Measurements from ENCODE around the gene NUDT4B. TPM values are rescaled to one million over a fixed set of nuclear protein-coding genes. Genes with fewer than 3 reads are reported as not detected.
"Not testable (repeated sequence)": the region's sequence is repeated elsewhere in the genome, so short reads cannot be mapped to it uniquely, and the experiment has no call there.

The NUDT4B gene
- 10 to 100 TPM in 3 of 4 donors, 1 to 10 TPM in 1; 9.0 to 50.1 (median 34.1) TPM for total RNA-seq

DNA sequence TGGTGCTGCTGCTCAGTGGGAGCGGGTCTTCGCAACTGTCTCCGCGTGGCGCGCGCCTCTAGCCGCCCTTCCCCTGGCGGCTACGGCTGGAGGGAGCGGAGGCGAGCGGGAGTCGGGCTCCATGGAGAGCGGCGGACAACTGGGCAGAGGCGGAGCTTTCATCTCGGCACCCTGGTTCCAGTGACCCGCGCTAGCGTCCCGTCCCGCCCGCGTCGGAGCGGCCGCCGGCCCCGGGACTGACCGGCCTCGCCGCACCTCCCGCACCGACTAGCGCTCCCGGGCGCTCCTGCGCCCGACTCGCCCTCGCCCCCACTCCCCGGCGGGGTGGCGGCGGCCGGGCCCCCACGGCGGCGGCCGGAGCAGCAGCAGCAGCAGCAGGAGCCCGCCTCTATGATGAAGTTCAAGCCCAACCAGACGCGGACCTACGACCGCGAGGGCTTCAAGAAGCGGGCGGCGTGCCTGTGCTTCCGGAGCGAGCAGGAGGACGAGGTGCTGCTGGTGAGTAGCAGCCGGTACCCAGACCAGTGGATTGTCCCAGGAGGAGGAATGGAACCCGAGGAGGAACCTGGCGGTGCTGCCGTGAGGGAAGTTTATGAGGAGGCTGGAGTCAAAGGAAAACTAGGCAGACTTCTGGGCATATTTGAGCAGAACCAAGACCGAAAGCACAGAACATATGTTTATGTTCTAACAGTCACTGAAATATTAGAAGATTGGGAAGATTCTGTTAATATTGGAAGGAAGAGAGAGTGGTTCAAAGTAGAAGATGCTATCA, at the start of gene NUDT4B:
Gene NUDT4B, plus strand, starts transcription at position 212 of the 772 bp plus-strand sequence. Its CDS starts 179 bp downstream, at position 391.
- intact Hi-C loops (cut with DNase I); H3K4me1 ChIP-seq; H3K9me3 ChIP-seq; DNase-seq; H3K27me3 ChIP-seq; H3K4me3 ChIP-seq (replicated peaks in 1 of 3); H3K36me3 ChIP-seq; H3K27ac ChIP-seq: not testable (repeated sequence)
- no CpG with 5 or more reads among the region's 68 CpGs for WGBS, 2 donors

DNA sequence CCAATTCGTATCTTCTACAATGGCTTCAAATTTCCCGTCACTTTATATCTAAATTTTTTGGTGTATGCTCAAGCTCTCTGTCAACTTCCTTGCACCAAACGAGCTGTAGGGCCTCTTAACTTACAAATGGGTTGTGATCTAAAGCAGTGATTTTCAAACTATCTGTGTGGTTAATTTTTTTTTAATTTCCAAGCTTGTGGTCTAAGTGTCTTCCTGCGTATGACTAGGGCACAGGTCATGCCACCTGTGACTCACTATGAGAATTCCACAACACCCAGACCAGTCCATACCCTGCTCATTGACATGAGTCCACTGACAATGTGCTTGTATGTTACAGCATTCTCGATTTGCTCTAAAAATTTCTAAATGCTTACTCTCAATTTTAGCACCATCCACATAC, 49.2 kb upstream of the NUDT4B start:
- WGBS, 2 donors: no CpG with 5 or more reads among the region's 5 CpGs
- H3K27ac ChIP-seq; H3K27me3 ChIP-seq; H3K4me3 ChIP-seq (replicated peaks in 1 of 3); intact Hi-C loops (cut with DNase I); DNase-seq; H3K4me1 ChIP-seq; H3K9me3 ChIP-seq; H3K36me3 ChIP-seq: not testable (repeated sequence)

DNA sequence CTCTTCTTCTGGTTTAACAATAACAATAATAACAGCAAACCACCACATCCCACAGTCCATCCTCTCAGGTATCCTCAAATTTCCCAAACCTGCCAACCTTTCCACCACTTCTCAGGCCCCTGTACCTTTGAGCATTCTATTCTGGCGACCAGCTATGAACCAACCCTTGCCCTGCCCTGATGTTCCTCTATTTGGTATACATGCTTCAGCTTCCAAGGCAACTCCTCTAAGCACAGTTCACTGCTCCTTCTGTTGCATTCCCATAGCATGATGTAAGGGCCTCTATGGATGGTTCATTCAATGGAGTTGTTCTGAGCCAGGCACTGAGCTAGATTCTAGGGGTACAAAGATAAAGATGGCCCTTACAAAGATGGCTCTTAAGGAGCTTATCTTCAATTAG, 46.3 kb upstream of the NUDT4B start:
- DNase-seq: not testable (repeated sequence)

DNA sequence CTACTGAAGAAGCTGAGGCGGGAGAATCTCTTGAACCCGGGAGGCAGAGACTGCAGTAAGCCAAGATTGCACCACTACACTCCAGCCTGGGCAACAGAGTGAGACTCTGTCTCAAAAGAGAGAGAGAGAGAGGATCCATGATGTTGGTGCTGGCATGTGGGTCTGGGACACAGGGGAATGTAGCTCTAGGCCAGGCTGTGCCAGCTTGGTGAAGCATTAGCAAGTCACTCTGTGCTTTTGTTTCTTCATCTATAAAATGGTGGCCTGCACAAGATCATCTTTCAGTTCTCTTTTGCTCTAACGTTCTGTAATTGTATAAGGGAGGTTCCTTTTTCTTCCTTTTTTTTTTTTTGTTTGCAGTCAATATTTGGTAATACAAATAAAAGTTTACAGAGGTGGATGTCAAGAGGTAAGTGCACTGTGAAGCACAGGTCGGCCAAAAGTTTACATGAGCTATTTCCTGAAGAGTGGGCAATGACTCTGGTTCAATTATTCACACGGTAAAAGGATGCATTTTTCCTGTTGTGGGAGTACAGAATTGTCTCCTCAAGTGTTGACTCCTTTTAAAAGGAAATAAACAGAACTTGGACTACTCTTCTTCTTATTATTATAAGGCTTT, 44.5 kb upstream of the NUDT4B start:
- H3K27me3 ChIP-seq; H3K36me3 ChIP-seq; DNase-seq; H3K4me1 ChIP-seq; H3K27ac ChIP-seq; H3K4me3 ChIP-seq (replicated peaks in 1 of 3); intact Hi-C loops (cut with DNase I); H3K9me3 ChIP-seq: not testable (repeated sequence)
- no CpG with 5 or more reads among the region's 5 CpGs for WGBS, 2 donors

More for the DNA sequence above, 46.3 kb upstream of the NUDT4B start:
- H3K4me3 ChIP-seq (replicated peaks in 1 of 3); H3K27me3 ChIP-seq; H3K27ac ChIP-seq; H3K4me1 ChIP-seq; intact Hi-C loops (cut with DNase I); H3K36me3 ChIP-seq; H3K9me3 ChIP-seq: not testable (repeated sequence)
- WGBS, 2 donors: 44 to 80% methylated on average over 1 of the region's 1 CpG

DNA sequence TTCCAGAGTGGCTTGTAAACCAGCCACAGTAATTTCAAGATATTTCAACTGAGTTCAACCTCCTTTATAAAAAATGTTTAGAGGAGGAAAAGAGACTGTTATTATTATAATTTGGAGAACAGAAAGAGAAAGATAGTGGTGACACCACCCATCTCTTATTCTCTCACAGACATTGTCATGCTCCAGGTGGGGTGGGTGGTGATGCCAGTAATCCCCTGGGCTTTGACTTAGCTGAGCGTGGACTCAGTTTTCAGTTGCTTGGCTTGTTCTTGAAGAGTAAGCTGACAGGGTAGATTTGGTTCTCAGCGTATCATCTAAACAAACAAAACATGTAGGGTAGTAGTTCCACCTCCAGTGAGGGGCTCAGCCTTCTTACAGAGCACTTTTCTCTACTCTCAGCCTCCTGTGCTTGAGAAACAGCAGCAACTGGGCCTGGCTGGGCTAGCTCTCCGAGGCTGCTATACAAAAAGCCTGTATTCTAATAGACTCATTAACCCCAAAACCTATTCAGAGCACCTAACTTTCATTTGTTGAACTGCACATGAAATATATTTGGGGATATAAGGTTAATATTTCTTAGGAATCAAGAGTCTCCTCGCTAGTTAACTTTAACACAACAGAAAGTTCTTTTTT, 43.1 kb upstream of the NUDT4B start:
- WGBS, 2 donors: no CpG with 5 or more reads among the region's 4 CpGs
- H3K27ac ChIP-seq; DNase-seq; intact Hi-C loops (cut with DNase I); H3K27me3 ChIP-seq; H3K4me1 ChIP-seq; H3K36me3 ChIP-seq; H3K9me3 ChIP-seq; H3K4me3 ChIP-seq (replicated peaks in 1 of 3): not testable (repeated sequence)

DNA sequence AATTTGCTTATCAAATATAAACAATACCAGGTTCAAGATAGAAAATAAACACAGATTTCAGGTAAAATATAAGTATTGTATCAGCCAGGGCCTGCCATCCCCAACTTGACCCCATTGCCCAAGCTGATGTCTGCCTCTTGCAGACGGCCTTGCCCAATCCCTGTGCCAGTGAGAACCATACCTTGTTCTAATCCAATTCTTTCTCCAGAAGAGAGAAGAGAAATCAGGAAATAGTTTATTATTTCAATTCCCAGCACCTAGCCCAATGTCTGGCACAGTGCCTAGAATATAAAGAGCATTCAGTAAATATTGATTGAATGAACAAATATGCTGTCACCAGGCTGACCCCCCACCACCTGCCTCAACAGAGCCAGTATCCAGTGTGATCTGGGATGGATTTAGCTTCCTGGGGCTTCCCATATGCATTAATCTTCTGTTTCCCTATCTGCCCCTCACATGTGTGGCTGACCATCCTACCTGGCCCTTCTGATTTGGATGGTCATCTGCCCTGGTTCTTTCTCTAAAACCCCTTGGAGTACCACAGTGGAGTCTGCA, 39.7 kb upstream of the NUDT4B start:
- H3K9me3 ChIP-seq; H3K27ac ChIP-seq; H3K36me3 ChIP-seq; intact Hi-C loops (cut with DNase I); DNase-seq; H3K4me3 ChIP-seq (replicated peaks in 1 of 3); H3K27me3 ChIP-seq; H3K4me1 ChIP-seq: not testable (repeated sequence)
- no CpG with 5 or more reads among the region's 1 CpG for WGBS, 2 donors

DNA sequence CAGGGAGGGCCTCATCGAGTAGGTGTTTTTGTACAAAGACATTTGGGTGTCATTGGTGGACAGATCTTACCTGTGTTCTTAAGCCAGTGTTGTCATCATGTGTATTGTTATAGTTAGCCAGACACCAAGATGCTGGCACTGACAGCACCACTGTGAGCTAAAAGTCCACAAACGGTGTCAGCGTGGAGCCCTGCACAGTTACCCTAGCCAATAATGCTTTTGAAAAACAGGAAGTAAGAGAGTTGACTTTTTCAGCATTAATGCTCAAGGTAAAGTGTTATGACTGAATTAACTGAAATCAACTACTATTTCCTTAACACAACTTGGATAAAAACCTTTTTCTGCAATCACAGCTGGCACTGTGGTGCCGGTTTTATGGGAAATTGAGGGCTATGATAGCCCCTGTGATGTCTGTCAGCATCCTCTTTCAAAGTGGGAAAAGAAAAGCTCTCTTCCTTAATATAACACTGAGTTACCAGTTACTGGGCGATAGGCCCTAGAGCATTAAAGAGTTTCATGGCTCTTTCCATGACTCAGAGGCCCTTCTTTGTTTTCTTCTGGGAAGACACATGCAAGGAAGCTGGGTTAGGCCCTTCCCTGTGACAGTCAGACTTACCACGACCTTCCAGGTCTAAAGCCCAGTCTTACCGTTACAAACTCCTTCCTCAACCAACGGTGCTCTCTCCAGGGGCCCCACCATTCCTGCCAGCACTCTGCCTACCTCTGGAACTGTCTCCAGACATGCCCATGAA, 37.6 kb upstream of the NUDT4B start:
- H3K27ac ChIP-seq; H3K27me3 ChIP-seq; H3K4me1 ChIP-seq; intact Hi-C loops (cut with DNase I); DNase-seq; H3K36me3 ChIP-seq; H3K9me3 ChIP-seq; H3K4me3 ChIP-seq (replicated peaks in 1 of 3): not testable (repeated sequence)
- no CpG with 5 or more reads among the region's 8 CpGs for WGBS, 2 donors

DNA sequence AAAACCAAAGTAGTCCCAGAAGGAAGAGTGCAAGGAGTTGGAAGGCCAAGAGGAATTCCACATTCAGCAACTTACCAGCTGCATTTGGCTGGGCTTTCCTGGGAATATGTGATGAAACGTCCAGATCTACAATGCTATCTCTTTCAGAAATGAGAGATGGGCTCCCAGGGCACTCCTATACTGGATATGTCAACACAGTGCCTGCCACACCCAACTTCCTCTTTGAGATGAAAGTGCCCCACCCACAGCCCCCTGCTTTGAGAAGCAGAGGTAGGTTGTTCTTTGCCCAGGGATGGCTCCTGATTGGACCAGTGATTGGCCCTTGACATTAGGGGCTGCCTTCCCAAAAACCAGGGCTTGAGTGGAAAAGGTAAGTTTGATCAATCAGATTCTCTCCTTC, 36.2 kb upstream of the NUDT4B start:
- H3K27me3 ChIP-seq; H3K36me3 ChIP-seq; H3K4me3 ChIP-seq (replicated peaks in 1 of 3); DNase-seq; intact Hi-C loops (cut with DNase I); H3K4me1 ChIP-seq; H3K9me3 ChIP-seq; H3K27ac ChIP-seq: not testable (repeated sequence)
- WGBS, 2 donors: no CpG with 5 or more reads among the region's 1 CpG

DNA sequence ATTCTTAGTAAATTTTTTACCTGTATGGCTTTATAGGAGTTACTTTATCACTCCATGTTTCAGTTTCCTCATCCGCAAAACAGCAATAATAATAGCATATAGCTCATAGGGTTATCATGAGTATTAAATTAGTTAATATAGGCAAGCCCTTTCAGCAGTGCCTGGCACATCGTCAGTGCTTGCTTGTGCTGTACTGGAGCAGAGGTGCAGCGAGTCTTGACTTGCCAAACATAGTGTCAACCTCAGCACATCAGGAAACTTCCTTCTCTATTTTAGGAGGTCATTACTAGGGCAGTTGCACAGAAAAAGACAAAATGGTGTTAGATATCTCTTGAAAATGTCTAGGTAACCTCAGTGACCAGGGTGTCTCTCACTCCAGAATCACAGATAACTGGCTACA, 33.1 kb upstream of the NUDT4B start:
- H3K27ac ChIP-seq; H3K36me3 ChIP-seq; intact Hi-C loops (cut with DNase I); H3K4me3 ChIP-seq (replicated peaks in 1 of 3); H3K27me3 ChIP-seq; H3K4me1 ChIP-seq; DNase-seq; H3K9me3 ChIP-seq: not testable (repeated sequence)
- WGBS, 2 donors: no CpG with 5 or more reads among the region's 3 CpGs

DNA sequence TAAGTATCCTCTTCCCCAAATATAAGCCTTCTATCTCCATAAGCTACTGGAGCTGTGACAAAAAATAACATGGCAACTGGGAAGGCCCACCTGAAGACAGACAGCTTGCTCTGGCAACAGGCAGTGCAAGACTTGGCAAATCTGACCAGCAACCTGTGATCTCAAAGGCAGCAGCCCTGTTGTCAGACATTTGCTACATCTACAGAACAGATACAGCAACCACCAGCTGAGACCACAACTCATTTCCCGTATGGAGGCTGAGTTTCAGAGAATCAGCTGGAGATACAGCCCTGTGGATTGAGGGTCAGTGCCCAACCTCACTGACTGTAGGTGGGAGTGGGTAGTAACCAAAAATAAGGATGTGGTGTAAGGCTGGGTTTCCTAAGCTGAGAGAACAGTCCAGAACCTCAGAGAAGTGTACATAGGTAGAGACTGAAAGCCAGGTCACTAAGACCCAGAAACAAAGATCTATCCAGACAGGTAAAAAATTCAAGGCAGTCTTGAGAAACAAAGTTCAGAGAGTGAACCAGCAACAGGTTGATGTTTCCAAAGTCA, 31.5 kb upstream of the NUDT4B start:
- H3K4me1 ChIP-seq; H3K36me3 ChIP-seq; DNase-seq; H3K4me3 ChIP-seq (replicated peaks in 1 of 3); H3K9me3 ChIP-seq; intact Hi-C loops (cut with DNase I); H3K27me3 ChIP-seq; H3K27ac ChIP-seq: not testable (repeated sequence)
- WGBS, 2 donors: no CpG with 5 or more reads among the region's 1 CpG

DNA sequence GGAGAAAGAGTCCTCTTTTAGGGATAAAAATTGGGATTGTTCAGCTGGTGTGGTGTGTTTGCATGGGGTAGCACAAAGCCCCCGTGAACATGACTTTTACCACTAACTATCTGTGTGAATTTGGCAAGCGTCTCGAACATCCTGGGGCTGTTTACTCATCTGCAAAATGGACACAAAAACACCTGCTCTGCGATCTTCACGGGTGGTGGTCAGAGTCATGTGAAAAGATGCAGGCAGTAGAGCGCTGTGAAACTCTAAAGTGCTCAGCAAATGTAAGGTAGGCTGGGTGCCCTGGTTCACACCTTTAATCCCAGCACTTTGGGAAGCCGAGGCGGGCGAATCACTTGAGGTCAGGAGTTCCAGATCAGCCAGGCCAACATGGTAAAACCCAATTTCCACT, 27.7 kb upstream of the NUDT4B start:
- H3K9me3 ChIP-seq; intact Hi-C loops (cut with DNase I); H3K27me3 ChIP-seq; H3K27ac ChIP-seq; H3K4me3 ChIP-seq (replicated peaks in 1 of 3); H3K4me1 ChIP-seq; DNase-seq; H3K36me3 ChIP-seq: not testable (repeated sequence)
- no CpG with 5 or more reads among the region's 9 CpGs for WGBS, 2 donors

DNA sequence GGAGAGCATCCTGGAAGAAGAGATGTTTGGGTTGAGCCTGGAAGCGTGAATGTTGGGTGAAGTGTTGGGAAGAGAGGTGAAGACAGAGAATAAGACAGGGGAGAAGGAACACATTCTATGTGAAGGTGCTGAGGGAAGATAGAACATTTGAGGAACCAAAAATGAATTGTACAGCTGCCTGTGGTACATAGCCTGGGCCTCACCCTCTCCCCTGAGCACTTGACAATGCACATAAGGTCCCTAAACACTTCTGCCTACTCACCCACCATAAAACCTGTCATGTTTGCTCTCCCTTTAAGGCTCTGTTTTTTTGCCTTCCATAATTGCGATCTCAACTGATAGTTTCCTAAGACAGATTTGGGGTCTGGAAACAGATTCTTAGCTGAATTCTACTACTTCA, 25.8 kb upstream of the NUDT4B start:
- H3K36me3 ChIP-seq; intact Hi-C loops (cut with DNase I); DNase-seq; H3K4me1 ChIP-seq; H3K27ac ChIP-seq; H3K27me3 ChIP-seq; H3K9me3 ChIP-seq; H3K4me3 ChIP-seq (replicated peaks in 1 of 3): not testable (repeated sequence)
- WGBS, 2 donors: 80% methylated on average over 1 of the region's 2 CpGs; no CpG with 5 or more reads in 1 of the 2 donors
